NCI-H2171 treated with DMSO at 0.1 percent for 48 hours (cell line): ENCODE results near the gene IL17C.
A peak's percentile ranks its signal among the peaks of the same experiment; 100 is the strongest.

Source experiments
- DNase-seq: peaks from one replicate; lab custom pipeline; 2025; lab: John Stamatoyannopoulos, UW

Gene IL17C

GRCh38 chr16:88610080-88610479 lies 28.3 kb upstream of the IL17C start:
- no peak for DNase-seq

- DNase-seq = no peak
Measured at GRCh38 chr16:88610909-88611812, 27.2 kb upstream of the IL17C start.

- DNase-seq = no peak
Measured at GRCh38 chr16:88613293-88613692, 25.1 kb upstream of the IL17C start.

DNA sequence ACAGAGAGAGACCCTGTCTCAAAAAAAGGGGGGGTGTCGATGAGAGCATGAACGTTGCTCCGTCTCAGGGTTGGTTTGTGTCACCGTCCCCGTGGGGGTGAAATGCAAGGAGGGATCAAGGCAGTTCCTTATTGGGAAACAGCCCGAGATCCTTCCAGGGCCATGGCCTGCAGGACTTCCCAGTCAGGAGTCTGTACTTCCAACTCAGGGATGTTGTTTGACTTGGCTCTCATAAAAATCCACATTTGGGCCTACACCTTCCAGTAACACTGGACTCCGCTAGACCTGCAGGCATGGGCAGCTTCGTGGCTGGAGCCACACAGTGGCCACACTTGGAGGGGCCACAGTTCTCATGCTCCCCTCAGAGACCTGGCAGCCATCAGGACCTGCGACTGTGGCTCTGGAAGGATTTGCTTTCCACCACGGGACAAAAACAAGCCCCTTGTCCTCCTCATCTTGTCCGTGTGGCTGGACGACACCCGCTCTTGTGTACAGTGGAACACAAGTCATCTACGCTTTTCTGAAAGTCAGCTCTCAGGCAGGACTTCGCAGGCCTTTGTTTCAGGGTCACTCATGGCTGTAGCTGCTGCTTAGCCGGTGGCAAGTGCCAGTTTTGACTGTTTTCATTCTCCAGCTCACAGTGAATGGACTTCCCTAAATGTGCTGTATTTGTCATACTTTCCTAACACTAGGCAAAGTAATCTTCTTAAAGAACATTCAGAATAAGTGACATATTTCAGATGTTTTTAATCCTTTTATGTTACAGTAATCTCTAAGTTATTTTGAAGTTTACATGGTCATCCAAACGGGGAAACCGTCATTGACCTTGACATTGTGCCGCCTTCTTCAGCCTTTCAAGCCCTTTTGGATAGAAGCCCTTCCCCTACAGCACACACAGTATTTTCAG lies 24.2 kb upstream of the IL17C start:
- no peak for DNase-seq

DNA sequence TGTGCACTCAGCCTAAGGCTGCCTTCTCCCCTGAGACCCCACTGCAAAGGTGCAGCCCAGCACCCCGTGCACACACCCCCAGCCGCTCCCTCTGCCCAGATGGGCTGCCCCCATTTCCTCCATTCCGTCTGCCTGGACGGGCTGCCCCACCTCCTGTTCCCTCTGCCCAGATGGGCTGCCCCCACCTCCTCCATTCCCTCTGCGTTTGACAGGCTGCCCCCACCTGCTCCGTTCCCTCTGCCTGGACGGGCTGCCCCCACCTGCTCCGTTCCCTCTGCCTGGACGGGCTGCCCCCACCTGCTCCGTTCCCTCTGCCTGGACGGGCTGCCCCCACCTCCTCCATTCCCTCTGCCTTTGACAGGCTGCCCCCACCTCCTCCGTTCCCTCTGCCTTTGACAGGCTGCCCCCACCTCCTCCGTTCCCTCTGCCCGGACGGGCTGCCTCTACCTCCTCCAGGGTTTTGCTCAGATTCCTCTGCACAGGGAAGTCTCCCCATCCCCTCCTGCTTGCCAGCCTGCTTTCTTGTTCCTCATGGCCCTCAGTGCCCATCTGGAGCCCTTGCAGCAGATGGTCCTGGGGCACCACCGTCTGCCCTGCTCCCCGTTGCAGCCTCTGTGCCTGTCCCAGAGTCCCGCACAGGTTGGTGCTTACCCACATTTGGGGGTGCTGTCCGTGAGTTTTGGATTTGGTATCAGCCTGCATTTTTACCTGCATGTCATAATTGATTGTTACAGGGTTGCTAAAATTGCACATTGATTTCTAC lies 23.4 kb upstream of the IL17C start:
- peak; percentile 77 for DNase-seq

- no peak for DNase-seq
Measured at GRCh38 chr16:88616320-88616719, 22.1 kb upstream of the IL17C start.

DNA sequence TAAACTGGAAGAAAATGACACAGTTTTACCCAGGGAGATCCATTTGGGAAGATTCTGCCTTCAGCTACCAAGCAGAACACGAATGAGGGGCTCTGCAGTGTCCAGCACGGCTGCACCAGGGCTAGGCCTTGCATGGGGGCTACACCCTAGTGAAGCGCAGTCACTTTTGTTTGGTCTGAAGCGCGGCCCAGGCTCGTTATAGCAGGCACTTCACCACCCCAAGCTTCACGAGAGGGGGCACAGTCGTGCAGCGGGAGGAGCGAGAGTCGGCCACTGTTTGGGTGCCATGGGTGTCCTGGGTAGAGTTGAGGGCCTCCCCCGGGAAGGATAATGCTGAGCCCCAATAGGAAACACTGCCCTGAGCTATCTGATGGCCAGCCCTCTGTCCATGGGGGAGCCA lies 21.6 kb upstream of the IL17C start:
- no peak for DNase-seq

DNA sequence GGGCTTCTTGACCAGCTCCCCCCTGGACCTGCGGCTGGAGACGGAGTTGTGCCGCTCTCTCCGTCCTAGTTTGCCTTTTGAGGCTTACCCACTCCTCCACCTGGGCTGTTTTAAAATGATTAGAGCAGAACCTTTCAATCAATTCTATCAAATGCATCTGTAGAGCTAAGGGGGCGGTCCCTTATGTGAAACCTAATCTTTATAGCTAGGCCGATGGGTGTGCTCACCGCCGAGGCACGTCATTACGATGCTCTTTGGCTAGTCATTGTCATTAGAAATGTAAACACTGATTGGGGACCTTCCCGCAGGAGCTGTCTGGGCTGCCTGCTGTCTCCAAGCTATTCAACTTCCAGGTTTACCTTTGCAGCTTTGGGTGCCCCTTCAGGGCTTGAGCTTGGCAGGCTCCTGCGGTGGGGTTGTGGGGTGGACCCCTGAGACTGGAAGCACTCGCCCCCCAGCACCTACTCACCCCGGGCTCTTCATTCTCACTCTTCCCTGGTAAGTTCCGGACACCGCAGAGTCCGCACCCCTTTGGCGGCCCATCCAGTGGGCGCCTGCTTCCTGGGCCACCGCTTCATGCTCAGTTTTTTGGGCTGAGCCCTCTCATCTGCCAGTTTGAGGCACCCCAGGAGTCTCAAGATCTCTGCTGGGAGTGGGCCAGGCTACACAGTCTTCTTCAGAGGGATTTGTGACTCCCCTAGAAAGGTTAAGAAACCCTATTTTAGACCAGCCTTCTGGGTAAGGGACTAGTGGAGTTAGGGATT lies 20.9 kb upstream of the IL17C start:
- DNase-seq = no peak

- DNase-seq = no peak
Measured at GRCh38 chr16:88618182-88618955, 20.0 kb upstream of the IL17C start.

GRCh38 chr16:88618956-88619667 lies 19.3 kb upstream of the IL17C start:
- DNase-seq = no peak

DNA sequence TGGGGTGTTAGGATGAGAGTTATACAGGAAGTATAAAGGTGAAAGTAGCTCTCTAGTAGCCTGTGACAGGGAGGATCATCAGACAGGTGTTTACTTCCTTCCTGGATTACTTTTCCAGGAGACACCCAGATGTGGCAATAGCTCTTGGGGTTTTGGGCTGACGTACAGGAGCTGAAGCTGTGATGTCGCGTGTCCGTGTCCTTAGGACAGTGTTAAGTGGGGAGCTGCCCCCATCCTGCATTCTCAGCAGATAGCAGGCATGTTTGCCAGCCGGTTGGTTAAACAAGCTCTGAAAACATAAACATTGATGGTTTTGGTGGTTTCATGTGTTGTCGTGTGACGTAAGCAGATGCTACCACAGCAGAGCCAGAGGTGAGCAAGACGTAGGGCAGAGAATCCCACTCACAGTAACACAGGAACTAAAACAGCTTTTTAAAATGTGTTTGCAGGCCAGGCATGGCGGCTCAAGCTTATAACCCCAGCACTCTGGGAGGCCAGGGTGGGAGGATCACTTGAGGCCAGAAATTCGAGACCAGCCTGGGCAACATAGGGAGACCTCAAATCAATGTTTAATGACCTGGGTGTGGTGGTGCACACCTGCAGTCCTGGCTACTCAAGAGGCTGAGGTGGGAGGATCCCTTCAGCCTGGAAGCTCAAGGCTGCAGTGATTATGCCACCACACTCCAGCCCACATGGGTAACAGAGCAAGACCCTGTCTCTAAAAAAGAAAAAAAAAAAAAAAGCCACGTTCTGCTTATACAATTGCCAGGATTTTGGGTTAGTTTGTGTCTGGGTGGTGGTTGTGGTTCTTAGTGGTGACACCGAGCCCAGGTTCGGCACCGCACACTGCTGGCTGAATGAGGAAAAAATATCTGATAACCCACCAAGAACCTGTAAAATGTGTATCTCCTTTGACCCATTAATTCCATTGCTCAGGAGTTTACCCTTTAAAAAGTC lies 18.2 kb upstream of the IL17C start:
- DNase-seq = no peak

GRCh38 chr16:88622125-88622524 lies 16.2 kb upstream of the IL17C start:
- DNase-seq = no peak

GRCh38 chr16:88622866-88623265 lies 15.5 kb upstream of the IL17C start:
- no peak for DNase-seq

GRCh38 chr16:88623858-88624257 lies 14.5 kb upstream of the IL17C start:
- DNase-seq = no peak

DNA sequence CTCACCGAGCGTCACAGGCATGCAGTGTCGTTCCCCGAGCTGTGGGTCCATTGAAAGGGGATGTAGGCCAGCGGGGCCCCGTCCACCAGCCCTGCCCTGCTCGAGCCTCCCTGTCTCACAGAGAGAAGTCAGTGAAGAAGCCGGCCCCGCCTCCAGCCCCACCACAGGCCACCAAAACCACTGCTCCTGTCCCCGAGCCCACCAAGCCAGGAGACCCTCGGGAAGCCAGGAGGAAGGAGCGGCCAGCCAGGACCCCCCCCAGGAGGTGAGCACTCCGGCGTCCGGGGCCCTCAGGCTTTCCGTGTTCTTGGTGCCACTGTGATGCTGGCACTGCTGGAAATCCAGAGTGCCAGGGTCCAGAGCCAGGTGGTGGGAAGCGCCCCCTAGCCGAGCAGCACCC lies 13.9 kb upstream of the IL17C start:
- no peak for DNase-seq

GRCh38 chr16:88624977-88625576 lies 13.3 kb upstream of the IL17C start:
- DNase-seq = no peak

- no peak for DNase-seq
Measured at GRCh38 chr16:88626646-88627045, 11.7 kb upstream of the IL17C start.
